GM23338 (cell line): ENCODE data around the gene SPP1.

Experiments
- CREB1 ChIP-seq: fragments of 250-450 bp; sonication (Bioruptor Pico); IDR thresholded peaks from 2 replicates; pipeline ENCODE4 v1.5.0; 2020; ENCODE audit warnings: low read depth, mild to moderate bottlenecking, moderate library complexity
- EZH2 ChIP-seq: fragments of 200-600 bp; sonication (generic); IDR thresholded peaks from one replicate; pipeline ENCODE4 v1.8.0; 2017; ENCODE audit warnings: antibody characterized with exemption, mild to moderate bottlenecking, low read depth; ENCODE audit not compliant: unreplicated experiment
- JUNB ChIP-seq: IDR thresholded peaks from one replicate; pipeline ENCODE4 v1.6.1; 2016; ENCODE audit warnings: antibody characterized with exemption; ENCODE audit not compliant: unreplicated experiment
- NANOG ChIP-seq: IDR thresholded peaks from 2 replicates; pipeline ENCODE4 v1.6.1; 2016; ENCODE audit warnings: antibody characterized with exemption, borderline replicate concordance
- POLR2AphosphoS5 ChIP-seq: IDR thresholded peaks from 2 replicates; pipeline ENCODE4 v1.6.1; 2016; ENCODE audit warnings: antibody characterized with exemption, low read depth
- ZNF331 ChIP-seq: fragments of 250-450 bp; sonication (Bioruptor Pico); IDR thresholded peaks from 2 replicates; pipeline ENCODE4 v1.5.0; 2020; ENCODE audit warnings: low read depth, mild to moderate bottlenecking, moderate library complexity
- TF ChIP-seq, protein P1 (sequence below), 2 experiments: fragments of 200-600 bp in 1 of 2; sonication (generic) in 1 of 2; conservative IDR thresholded peaks; 2 replicates each; pipeline versions ENCODE4 v1.5.1 to v1.6.1; 2016 to 2017; ENCODE audit warnings: antibody characterized with exemption in 2 of 2, low read depth in 2 of 2, mild to moderate bottlenecking in 2 of 2, moderate library complexity in 1 of 2
- TF ChIP-seq, protein P2 (sequence below): IDR thresholded peaks from one replicate; pipeline ENCODE4 v1.6.1; 2018; ENCODE audit warnings: antibody characterized with exemption; ENCODE audit not compliant: unreplicated experiment
- TF ChIP-seq, protein P3 (sequence below): IDR thresholded peaks from 2 replicates; pipeline ENCODE4 v1.6.1; 2016; ENCODE audit warnings: antibody characterized with exemption
- TF ChIP-seq, protein P4 (sequence below): fragments of 250-450 bp; sonication (Bioruptor Pico); IDR thresholded peaks from 2 replicates; pipeline ENCODE4 v1.5.0; 2020; ENCODE audit warnings: mild to moderate bottlenecking, moderate library complexity

DNA sequence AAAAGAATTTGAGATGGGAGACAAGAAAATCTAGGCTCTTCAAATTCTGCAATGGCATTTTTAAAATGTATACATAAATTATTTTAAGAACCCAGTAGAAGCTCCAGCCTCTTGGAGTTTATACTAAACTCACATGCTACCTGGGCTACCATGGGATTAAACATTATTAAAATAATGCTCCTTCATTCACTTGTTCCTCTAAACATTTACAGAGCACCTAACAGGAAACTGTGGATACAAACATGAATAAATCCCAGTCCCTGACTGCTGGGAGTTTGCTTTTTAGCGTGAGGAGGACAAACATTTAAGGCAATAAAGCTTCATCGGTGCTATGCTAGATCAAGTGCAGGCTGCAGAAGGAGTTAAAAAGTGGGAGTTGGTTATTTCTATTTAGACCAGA, 5.4 kb upstream of the SPP1 start:
- TF ChIP-seq, protein P1, sequence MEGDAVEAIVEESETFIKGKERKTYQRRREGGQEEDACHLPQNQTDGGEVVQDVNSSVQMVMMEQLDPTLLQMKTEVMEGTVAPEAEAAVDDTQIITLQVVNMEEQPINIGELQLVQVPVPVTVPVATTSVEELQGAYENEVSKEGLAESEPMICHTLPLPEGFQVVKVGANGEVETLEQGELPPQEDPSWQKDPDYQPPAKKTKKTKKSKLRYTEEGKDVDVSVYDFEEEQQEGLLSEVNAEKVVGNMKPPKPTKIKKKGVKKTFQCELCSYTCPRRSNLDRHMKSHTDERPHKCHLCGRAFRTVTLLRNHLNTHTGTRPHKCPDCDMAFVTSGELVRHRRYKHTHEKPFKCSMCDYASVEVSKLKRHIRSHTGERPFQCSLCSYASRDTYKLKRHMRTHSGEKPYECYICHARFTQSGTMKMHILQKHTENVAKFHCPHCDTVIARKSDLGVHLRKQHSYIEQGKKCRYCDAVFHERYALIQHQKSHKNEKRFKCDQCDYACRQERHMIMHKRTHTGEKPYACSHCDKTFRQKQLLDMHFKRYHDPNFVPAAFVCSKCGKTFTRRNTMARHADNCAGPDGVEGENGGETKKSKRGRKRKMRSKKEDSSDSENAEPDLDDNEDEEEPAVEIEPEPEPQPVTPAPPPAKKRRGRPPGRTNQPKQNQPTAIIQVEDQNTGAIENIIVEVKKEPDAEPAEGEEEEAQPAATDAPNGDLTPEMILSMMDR (conservative IDR thresholded peaks at IDR 0.05; ENCODE audit: low read depth in 2 of 2), result no peak
- TF ChIP-seq POLR2AphosphoS5 (no peak), CREB1 (CRISPR knock-in tag) (no peak), NANOG (no peak), EZH2 (no peak), JUNB (no peak), ZNF331 (no peak)
- TF ChIP-seq, protein P2, sequence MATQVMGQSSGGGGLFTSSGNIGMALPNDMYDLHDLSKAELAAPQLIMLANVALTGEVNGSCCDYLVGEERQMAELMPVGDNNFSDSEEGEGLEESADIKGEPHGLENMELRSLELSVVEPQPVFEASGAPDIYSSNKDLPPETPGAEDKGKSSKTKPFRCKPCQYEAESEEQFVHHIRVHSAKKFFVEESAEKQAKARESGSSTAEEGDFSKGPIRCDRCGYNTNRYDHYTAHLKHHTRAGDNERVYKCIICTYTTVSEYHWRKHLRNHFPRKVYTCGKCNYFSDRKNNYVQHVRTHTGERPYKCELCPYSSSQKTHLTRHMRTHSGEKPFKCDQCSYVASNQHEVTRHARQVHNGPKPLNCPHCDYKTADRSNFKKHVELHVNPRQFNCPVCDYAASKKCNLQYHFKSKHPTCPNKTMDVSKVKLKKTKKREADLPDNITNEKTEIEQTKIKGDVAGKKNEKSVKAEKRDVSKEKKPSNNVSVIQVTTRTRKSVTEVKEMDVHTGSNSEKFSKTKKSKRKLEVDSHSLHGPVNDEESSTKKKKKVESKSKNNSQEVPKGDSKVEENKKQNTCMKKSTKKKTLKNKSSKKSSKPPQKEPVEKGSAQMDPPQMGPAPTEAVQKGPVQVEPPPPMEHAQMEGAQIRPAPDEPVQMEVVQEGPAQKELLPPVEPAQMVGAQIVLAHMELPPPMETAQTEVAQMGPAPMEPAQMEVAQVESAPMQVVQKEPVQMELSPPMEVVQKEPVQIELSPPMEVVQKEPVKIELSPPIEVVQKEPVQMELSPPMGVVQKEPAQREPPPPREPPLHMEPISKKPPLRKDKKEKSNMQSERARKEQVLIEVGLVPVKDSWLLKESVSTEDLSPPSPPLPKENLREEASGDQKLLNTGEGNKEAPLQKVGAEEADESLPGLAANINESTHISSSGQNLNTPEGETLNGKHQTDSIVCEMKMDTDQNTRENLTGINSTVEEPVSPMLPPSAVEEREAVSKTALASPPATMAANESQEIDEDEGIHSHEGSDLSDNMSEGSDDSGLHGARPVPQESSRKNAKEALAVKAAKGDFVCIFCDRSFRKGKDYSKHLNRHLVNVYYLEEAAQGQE, result no peak
- TF ChIP-seq, protein P3, sequence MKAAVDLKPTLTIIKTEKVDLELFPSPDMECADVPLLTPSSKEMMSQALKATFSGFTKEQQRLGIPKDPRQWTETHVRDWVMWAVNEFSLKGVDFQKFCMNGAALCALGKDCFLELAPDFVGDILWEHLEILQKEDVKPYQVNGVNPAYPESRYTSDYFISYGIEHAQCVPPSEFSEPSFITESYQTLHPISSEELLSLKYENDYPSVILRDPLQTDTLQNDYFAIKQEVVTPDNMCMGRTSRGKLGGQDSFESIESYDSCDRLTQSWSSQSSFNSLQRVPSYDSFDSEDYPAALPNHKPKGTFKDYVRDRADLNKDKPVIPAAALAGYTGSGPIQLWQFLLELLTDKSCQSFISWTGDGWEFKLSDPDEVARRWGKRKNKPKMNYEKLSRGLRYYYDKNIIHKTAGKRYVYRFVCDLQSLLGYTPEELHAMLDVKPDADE, result no peak
- TF ChIP-seq, protein P4, sequence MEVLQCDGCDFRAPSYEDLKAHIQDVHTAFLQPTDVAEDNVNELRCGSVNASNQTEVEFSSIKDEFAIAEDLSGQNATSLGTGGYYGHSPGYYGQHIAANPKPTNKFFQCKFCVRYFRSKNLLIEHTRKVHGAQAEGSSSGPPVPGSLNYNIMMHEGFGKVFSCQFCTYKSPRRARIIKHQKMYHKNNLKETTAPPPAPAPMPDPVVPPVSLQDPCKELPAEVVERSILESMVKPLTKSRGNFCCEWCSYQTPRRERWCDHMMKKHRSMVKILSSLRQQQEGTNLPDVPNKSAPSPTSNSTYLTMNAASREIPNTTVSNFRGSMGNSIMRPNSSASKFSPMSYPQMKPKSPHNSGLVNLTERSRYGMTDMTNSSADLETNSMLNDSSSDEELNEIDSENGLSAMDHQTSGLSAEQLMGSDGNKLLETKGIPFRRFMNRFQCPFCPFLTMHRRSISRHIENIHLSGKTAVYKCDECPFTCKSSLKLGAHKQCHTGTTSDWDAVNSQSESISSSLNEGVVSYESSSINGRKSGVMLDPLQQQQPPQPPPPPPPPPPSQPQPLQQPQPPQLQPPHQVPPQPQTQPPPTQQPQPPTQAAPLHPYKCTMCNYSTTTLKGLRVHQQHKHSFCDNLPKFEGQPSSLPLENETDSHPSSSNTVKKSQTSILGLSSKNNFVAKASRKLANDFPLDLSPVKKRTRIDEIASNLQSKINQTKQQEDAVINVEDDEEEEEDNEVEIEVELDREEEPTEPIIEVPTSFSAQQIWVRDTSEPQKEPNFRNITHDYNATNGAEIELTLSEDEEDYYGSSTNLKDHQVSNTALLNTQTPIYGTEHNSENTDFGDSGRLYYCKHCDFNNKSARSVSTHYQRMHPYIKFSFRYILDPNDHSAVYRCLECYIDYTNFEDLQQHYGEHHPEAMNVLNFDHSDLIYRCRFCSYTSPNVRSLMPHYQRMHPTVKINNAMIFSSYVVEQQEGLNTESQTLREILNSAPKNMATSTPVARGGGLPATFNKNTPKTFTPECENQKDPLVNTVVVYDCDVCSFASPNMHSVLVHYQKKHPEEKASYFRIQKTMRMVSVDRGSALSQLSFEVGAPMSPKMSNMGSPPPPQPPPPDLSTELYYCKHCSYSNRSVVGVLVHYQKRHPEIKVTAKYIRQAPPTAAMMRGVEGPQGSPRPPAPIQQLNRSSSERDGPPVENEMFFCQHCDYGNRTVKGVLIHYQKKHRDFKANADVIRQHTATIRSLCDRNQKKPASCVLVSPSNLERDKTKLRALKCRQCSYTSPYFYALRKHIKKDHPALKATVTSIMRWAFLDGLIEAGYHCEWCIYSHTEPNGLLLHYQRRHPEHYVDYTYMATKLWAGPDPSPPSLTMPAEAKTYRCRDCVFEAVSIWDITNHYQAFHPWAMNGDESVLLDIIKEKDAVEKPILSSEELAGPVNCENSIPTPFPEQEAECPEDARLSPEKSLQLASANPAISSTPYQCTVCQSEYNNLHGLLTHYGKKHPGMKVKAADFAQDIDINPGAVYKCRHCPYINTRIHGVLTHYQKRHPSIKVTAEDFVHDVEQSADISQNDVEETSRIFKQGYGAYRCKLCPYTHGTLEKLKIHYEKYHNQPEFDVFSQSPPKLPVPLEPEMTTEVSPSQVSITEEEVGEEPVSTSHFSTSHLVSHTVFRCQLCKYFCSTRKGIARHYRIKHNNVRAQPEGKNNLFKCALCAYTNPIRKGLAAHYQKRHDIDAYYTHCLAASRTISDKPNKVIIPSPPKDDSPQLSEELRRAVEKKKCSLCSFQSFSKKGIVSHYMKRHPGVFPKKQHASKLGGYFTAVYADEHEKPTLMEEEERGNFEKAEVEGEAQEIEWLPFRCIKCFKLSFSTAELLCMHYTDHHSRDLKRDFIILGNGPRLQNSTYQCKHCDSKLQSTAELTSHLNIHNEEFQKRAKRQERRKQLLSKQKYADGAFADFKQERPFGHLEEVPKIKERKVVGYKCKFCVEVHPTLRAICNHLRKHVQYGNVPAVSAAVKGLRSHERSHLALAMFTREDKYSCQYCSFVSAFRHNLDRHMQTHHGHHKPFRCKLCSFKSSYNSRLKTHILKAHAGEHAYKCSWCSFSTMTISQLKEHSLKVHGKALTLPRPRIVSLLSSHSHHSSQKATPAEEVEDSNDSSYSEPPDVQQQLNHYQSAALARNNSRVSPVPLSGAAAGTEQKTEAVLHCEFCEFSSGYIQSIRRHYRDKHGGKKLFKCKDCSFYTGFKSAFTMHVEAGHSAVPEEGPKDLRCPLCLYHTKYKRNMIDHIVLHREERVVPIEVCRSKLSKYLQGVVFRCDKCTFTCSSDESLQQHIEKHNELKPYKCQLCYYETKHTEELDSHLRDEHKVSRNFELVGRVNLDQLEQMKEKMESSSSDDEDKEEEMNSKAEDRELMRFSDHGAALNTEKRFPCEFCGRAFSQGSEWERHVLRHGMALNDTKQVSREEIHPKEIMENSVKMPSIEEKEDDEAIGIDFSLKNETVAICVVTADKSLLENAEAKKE (CRISPR knock-in tag), result no peak
